Thyroid gland (tissue), 4 donors: Measurements from ENCODE around the gene PREX1.

Experiments used
- CTCF ChIP-seq, 6 experiments: fragments of 200-600 bp in 3 of 6; fragments of 450-650 bp in 3 of 6; sonication (generic) in 3 of 6; IDR thresholded peaks; one replicate each; pipeline ENCODE4 v1.5.1; 2016 to 2019; ENCODE audit warnings: antibody characterized with exemption in 6 of 6, mild to moderate bottlenecking in 2 of 6, inconsistent platforms in 1 of 6, moderate library complexity in 1 of 6
- POLR2A ChIP-seq, 2 donors: fragments of 450-650 bp; IDR thresholded peaks; one replicate each; pipeline ENCODE4 v1.6.1; 2017; ENCODE audit warnings: antibody characterized with exemption in 2 of 2, mild to moderate bottlenecking in 2 of 2, moderate library complexity in 1 of 2

GRCh38 chr20:48653706-48654051, 174.1 kb downstream of the PREX1 start:
- TF ChIP-seq CTCF (IDR thresholded peaks at IDR 0.05) (no peak), POLR2A (IDR thresholded peaks at IDR 0.05) (no peak)
